ENCODE data around the gene ARID1B.

ARID1B gene

GRCh38 chr6:157013649-157014304, 236.6 kb downstream of the ARID1B start:
- no peaks in the 10 kb centered on the region for H3K27me3 ChIP-seq (ENCODE audit: insufficient read depth, poor library complexity, severe bottlenecking)
- H3K4me1 ChIP-seq (ENCODE audit: insufficient read depth, poor library complexity, severe bottlenecking): no peaks in the 10 kb centered on the region
- TF ChIP-seq, protein P1, sequence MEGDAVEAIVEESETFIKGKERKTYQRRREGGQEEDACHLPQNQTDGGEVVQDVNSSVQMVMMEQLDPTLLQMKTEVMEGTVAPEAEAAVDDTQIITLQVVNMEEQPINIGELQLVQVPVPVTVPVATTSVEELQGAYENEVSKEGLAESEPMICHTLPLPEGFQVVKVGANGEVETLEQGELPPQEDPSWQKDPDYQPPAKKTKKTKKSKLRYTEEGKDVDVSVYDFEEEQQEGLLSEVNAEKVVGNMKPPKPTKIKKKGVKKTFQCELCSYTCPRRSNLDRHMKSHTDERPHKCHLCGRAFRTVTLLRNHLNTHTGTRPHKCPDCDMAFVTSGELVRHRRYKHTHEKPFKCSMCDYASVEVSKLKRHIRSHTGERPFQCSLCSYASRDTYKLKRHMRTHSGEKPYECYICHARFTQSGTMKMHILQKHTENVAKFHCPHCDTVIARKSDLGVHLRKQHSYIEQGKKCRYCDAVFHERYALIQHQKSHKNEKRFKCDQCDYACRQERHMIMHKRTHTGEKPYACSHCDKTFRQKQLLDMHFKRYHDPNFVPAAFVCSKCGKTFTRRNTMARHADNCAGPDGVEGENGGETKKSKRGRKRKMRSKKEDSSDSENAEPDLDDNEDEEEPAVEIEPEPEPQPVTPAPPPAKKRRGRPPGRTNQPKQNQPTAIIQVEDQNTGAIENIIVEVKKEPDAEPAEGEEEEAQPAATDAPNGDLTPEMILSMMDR (IDR thresholded peaks at IDR 0.05; ENCODE audit: poor library complexity, severe bottlenecking): no peak
- no peaks in the 10 kb centered on the region for H3K9me3 ChIP-seq (ENCODE audit: severe bottlenecking)
- H3K4me3 ChIP-seq (ENCODE audit: severe bottlenecking): no peak overlapping the region
- no peaks in the 10 kb centered on the region for H3K36me3 ChIP-seq (ENCODE audit: low read depth)
- no peak overlapping the region for H3K27ac ChIP-seq (ENCODE audit: poor library complexity, severe bottlenecking)
- ATAC-seq (ENCODE audit: low read depth) (no peak), DNase-seq (ENCODE audit: low spot score) (no peak)

- Histone ChIP-seq H3K4me1 (ENCODE audit: insufficient read depth, poor library complexity, severe bottlenecking) (peaks cover 4% of the 10 kb centered on the region), H3K9me3 (ENCODE audit: severe bottlenecking) (no peaks in the 10 kb centered on the region), H3K27ac (ENCODE audit: poor library complexity, severe bottlenecking) (no peak overlapping the region), H3K4me3 (ENCODE audit: severe bottlenecking) (no peak overlapping the region), H3K36me3 (ENCODE audit: low read depth) (no peaks in the 10 kb centered on the region), H3K27me3 (ENCODE audit: insufficient read depth, poor library complexity, severe bottlenecking) (no peaks in the 10 kb centered on the region)
- ATAC-seq (ENCODE audit: low read depth) (no peak), DNase-seq (ENCODE audit: low spot score) (no peak)
- TF ChIP-seq, protein P1 (IDR thresholded peaks at IDR 0.05; ENCODE audit: poor library complexity, severe bottlenecking): no peak
These were observed 237.7 kb downstream of the ARID1B start for GRCh38 chr6:157014871-157015270.

DNA sequence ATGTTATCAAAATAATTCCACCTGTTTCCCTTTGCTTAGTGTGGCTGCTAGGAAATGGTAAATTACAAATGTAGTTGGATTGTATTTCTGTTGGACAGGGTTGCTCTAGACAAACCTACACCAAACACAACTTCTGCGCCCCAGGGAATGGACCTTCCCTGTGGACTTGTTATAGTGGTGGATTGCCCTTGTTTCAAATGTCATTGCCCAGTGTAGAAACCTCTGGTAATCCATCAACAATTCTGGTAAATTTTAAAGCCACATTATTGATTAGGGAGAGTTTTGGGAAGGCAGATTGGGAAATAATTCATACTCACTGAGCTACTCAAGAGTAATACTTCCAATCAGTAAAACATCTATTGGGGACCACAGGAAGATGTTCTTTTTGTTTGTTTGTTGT, 239.8 kb downstream of the ARID1B start:
- H3K9me3 ChIP-seq (ENCODE audit: severe bottlenecking): no peaks in the 10 kb centered on the region
- no peak overlapping the region for H3K27ac ChIP-seq (ENCODE audit: poor library complexity, severe bottlenecking)
- no peak overlapping the region for H3K4me3 ChIP-seq (ENCODE audit: severe bottlenecking)
- TF ChIP-seq, protein P1 (IDR thresholded peaks at IDR 0.05; ENCODE audit: poor library complexity, severe bottlenecking): no peak
- H3K27me3 ChIP-seq (ENCODE audit: insufficient read depth, poor library complexity, severe bottlenecking): no peaks in the 10 kb centered on the region
- ATAC-seq (ENCODE audit: low read depth): no peak
- H3K36me3 ChIP-seq (ENCODE audit: low read depth): no peaks in the 10 kb centered on the region
- H3K4me1 ChIP-seq (ENCODE audit: insufficient read depth, poor library complexity, severe bottlenecking): peaks cover 10% of the 10 kb centered on the region
- DNase-seq (ENCODE audit: low spot score): no peak

GRCh38 chr6:157017861-157018260, 240.7 kb downstream of the ARID1B start:
- Histone ChIP-seq H3K27ac (ENCODE audit: poor library complexity, severe bottlenecking) (no peak overlapping the region), H3K27me3 (ENCODE audit: insufficient read depth, poor library complexity, severe bottlenecking) (no peaks in the 10 kb centered on the region), H3K4me1 (ENCODE audit: insufficient read depth, poor library complexity, severe bottlenecking) (peaks cover 16% of the 10 kb centered on the region), H3K36me3 (ENCODE audit: low read depth) (no peaks in the 10 kb centered on the region), H3K9me3 (ENCODE audit: severe bottlenecking) (no peaks in the 10 kb centered on the region), H3K4me3 (ENCODE audit: severe bottlenecking) (no peak overlapping the region)
- TF ChIP-seq, protein P1 (IDR thresholded peaks at IDR 0.05; ENCODE audit: poor library complexity, severe bottlenecking): no peak
- DNase-seq (ENCODE audit: low spot score) (no peak), ATAC-seq (ENCODE audit: low read depth) (no peak)

GRCh38 chr6:157019115-157019641, 242.0 kb downstream of the ARID1B start:
- H3K4me3 ChIP-seq (ENCODE audit: severe bottlenecking): no peak overlapping the region
- no peaks in the 10 kb centered on the region for H3K9me3 ChIP-seq (ENCODE audit: severe bottlenecking)
- H3K27me3 ChIP-seq (ENCODE audit: insufficient read depth, poor library complexity, severe bottlenecking): no peaks in the 10 kb centered on the region
- peaks cover 16% of the 10 kb centered on the region for H3K4me1 ChIP-seq (ENCODE audit: insufficient read depth, poor library complexity, severe bottlenecking)
- TF ChIP-seq, protein P1 (IDR thresholded peaks at IDR 0.05; ENCODE audit: poor library complexity, severe bottlenecking): no peak
- no peak for ATAC-seq (ENCODE audit: low read depth)
- H3K27ac ChIP-seq (ENCODE audit: poor library complexity, severe bottlenecking): no peak overlapping the region
- no peak for DNase-seq (ENCODE audit: low spot score)
- H3K36me3 ChIP-seq (ENCODE audit: low read depth): no peaks in the 10 kb centered on the region
